Activated CD4-positive, CD25-positive, alpha-beta regulatory T cell treated with anti-CD3 and anti-CD28 coated beads, Interleukin-2, amount 50 U/mL, for 16 hours (primary cell): ENCODE results near the gene NCAPG.

Experiments used
- DNase-seq: peaks from one replicate; pipeline ENCODE4 v3.0.0-alpha.2; 2020; ENCODE audit warnings: low read depth, low spot score

The NCAPG gene

GRCh38 chr4:17869327-17869726 lies 58.5 kb downstream of the NCAPG start:
- no peak for DNase-seq

- no peak for DNase-seq
Observed at GRCh38 chr4:17875402-17876070, 64.8 kb downstream of the NCAPG start.

DNA sequence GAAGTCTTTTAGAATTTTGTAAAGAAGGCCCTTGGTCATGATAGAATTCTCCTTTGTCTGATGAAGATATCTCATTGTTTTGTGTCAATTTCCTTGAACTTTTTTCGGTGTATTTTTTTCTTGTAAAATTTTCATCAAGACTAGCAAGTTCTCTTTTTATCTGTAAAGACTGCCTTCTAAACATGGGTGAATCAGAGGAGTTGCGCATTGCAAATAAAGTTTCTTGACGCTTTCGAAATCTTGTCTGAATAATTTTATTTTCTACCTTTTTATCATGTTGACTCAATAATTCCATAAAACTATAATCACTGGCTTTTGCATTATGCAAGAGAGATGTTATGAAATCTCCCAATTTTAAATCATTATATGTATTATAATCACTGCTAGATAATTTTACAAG lies 66.2 kb downstream of the NCAPG start:
- no peak for DNase-seq

DNA sequence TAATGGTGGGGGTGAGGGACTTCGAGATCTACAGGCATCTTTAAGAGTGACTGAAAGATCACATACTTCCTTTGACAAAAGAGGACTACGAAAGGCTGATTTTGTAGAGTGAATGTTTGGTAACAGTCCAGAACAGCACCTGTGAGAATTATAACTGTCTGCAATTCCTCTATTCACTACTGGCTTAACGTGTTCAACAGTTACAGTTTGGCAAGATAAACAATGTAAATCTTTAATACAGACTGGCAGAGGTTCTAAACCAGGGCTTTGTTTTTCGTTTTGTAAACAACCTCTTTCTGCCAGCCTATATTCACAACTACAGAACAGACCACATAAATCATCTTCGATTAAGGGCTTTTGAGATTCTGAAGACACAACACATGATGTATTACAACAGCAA lies 66.9 kb downstream of the NCAPG start:
- DNase-seq: no peak

GRCh38 chr4:17884063-17884462 lies 73.3 kb downstream of the NCAPG start:
- no peak for DNase-seq

DNA sequence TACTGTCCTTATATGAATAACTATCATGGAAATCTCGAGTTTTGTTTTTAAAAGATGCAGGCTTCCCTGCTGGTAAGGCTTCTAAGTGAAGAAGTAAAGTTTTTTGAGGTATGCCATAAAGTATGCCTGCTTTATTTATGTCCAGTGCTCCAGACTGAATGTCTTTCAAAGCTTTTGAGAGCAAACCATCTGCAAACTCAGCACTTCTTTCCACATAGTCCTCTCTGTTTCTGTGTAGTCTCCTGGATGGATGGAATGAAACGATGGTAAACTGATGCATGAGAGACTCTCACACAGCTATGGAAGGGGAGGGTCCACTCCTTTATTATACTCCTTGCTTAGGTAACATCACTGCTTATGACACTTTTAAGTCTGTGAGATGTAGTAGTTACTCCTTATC lies 73.7 kb downstream of the NCAPG start:
- no peak for DNase-seq

GRCh38 chr4:17889692-17890091 lies 78.9 kb downstream of the NCAPG start:
- no peak for DNase-seq

GRCh38 chr4:17894421-17894820 lies 83.6 kb downstream of the NCAPG start:
- DNase-seq: no peak
